Prostate gland (tissue), 2 donors: ENCODE measurements around the gene ADPRH. TPM values are rescaled to one million over a fixed set of nuclear protein-coding genes. Genes with fewer than 3 reads are reported as not detected.
"Not testable (repeated sequence)": the region's sequence is repeated elsewhere in the genome, so short reads cannot be mapped to it uniquely, and the experiment has no call there.

Experiments used
- DNase-seq: peaks from one replicate; pipeline ENCODE4 v3.0.0-alpha.2; 2019; ENCODE audit warnings: low spot score
- H3K27ac ChIP-seq, 2 donors: fragments of 200-600 bp; sonication (generic); 2 replicates each; pipeline ENCODE4 v1.5.1; 2017 to 2019
- H3K27me3 ChIP-seq: fragments of 200-600 bp; sonication (generic); replicated peaks from 2 replicates; pipeline ENCODE4 v1.5.1; 2019; ENCODE audit not compliant: insufficient read depth
- H3K36me3 ChIP-seq, 2 donors: fragments of 200-600 bp; sonication (generic); 1 replicate in 1 of 2; 2 replicates in 1 of 2; pipeline versions ENCODE4 v1.5.1 to v1.8.1; 2017 to 2019
- H3K4me1 ChIP-seq: fragments of 200-600 bp; sonication (generic); replicated peaks from 2 replicates; pipeline ENCODE4 v1.5.1; 2019
- H3K4me3 ChIP-seq, 2 donors: fragments of 200-600 bp; sonication (generic); 2 replicates each; pipeline ENCODE4 v1.5.1; 2017 to 2019
- H3K9me3 ChIP-seq: fragments of 200-600 bp; sonication (generic); 2 replicates; pipeline ENCODE4 v1.5.1; 2017
- POLR2A ChIP-seq: fragments of 450-650 bp; IDR thresholded peaks from one replicate; pipeline ENCODE4 v1.6.1; 2016; ENCODE audit warnings: antibody characterized with exemption, mild to moderate bottlenecking
- POLR2AphosphoS5 ChIP-seq: sonication (generic); formaldehyde crosslinking; IDR thresholded peaks from one replicate; pipeline ENCODE4 v1.6.1; 2017; ENCODE audit warnings: antibody characterized with exemption
- WGBS: methylation state at CpG from one replicate; pipeline ENCODE4 v1.1.5; 2018; 5-methylcytosine and 5-hydroxymethylcytosine counted together
- intact Hi-C: fragments of 100-400 bp; cut with DNase I; formaldehyde crosslinking; loops from one replicate; pipeline ENCODE4 v1.14.2; 2022
- total RNA-seq, 2 donors: library from RNA; depleted of rRNA; stranded (reverse); fragments of >200 nt; gene quantifications; one replicate each; pipeline ENCODE4 v1.1.0, GENCODE V29; 2016
- TF ChIP-seq, protein P1 (sequence below), 4 experiments: fragments of 200-600 bp in 2 of 4; fragments of 450-650 bp in 2 of 4; sonication (generic) in 2 of 4; IDR thresholded peaks; 1 replicate in 3 of 4; 2 replicates in 1 of 4; pipeline ENCODE4 v1.5.1; 2016 to 2019; ENCODE audit warnings: antibody characterized with exemption in 4 of 4, mild to moderate bottlenecking in 2 of 4, moderate library complexity in 2 of 4

Gene ADPRH
- total RNA-seq, 2 donors from 2014 or later, result 8.2 to 14.8 TPM

DNA sequence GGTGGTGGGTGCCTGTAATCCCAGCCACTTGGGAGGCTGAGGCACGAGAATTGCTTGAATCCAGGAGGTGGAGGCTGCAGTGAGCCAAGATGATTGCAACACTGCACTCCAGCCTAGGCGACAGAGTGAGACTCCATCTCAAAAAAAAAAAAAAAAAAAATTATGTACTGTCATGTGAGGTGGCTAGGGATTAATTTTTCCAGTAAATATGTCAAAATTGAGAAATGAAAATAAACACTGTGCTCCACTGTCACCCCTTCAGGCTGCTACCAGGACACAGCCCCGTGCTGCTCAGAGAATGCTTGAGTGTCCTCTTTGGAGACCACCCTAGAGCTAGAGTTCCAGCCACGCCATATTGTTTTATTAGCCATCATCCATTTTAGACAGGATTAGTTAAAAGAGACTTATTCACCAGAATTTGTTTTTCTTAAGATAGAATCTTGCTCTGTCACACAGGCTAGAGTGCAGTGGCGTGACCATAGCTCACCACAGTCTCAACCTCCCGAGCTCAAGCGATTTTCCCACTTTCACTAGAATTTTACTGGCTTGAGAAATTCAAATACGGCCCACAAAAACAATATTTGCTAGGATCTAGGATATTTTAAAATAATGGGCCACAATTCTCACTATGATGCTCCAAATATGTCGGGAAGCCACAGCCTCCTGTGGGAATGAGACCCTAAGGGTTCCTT is 20.5 kb upstream of the ADPRH start:
- TF ChIP-seq, protein P1, sequence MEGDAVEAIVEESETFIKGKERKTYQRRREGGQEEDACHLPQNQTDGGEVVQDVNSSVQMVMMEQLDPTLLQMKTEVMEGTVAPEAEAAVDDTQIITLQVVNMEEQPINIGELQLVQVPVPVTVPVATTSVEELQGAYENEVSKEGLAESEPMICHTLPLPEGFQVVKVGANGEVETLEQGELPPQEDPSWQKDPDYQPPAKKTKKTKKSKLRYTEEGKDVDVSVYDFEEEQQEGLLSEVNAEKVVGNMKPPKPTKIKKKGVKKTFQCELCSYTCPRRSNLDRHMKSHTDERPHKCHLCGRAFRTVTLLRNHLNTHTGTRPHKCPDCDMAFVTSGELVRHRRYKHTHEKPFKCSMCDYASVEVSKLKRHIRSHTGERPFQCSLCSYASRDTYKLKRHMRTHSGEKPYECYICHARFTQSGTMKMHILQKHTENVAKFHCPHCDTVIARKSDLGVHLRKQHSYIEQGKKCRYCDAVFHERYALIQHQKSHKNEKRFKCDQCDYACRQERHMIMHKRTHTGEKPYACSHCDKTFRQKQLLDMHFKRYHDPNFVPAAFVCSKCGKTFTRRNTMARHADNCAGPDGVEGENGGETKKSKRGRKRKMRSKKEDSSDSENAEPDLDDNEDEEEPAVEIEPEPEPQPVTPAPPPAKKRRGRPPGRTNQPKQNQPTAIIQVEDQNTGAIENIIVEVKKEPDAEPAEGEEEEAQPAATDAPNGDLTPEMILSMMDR (IDR thresholded peaks at IDR 0.05), result no peak
- TF ChIP-seq POLR2A, result no peak
- no peak for TF ChIP-seq POLR2AphosphoS5
- H3K4me1 ChIP-seq, result no peaks in the 10 kb centered on the region
- H3K36me3 ChIP-seq, result no peaks in the 10 kb centered on the region
- H3K9me3 ChIP-seq, result no peaks in the 10 kb centered on the region
- no peak overlapping the region for H3K27ac ChIP-seq
- H3K4me3 ChIP-seq, result no peak overlapping the region
- H3K27me3 ChIP-seq, result no peaks in the 10 kb centered on the region
- WGBS, result 95% methylated on average over 9 of the region's 9 CpGs
- no peak for DNase-seq
- intact Hi-C loops, result no loop called here

DNA sequence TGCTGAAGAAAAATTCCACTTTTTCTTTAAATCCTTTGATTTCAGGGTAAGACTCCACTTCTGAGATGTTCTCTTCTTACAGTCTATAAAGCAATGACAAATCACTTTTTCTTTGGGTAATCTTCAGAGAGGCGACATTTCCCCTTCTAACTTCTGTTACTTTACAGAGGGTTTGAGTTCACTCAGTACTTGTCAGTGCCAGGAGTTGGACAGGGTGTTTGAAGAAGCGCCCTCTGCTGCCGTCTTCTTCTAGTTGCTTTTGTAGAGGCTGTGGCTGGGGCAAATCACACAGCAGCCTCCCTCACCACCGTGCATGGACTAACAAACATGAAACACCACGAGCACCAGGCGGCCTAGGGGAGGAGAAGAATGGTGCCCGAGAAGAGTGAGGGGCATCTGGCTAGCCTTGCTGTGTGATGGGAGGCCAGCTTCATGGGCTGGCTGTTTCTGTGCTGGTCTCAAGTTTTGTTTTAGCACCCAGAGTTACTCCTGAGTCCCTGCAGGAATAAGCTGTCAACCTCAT is 19.8 kb upstream of the ADPRH start, which contains the start of gene CD80:
CD80 (minus strand) TSS at position 174 of the 523 bp plus-strand sequence. CDS start 1,886 bp downstream, outside the sequence.
- Histone ChIP-seq H3K4me3 (no peak within 1 kb of the TSS), H3K36me3 (no peaks in the 10 kb centered on the region), H3K27ac (no peak within 1 kb of the TSS), H3K27me3 (no peaks in the 10 kb centered on the region), H3K9me3 (no peaks in the 10 kb centered on the region), H3K4me1 (no peaks in the 10 kb centered on the region)
- intact Hi-C loops, result no loop called here
- TF ChIP-seq POLR2AphosphoS5, result no peak
- TF ChIP-seq, protein P1 (IDR thresholded peaks at IDR 0.05), result no peak
- WGBS, result 27% methylated on average over 7 of the region's 7 CpGs
- DNase-seq, result no peak

DNA sequence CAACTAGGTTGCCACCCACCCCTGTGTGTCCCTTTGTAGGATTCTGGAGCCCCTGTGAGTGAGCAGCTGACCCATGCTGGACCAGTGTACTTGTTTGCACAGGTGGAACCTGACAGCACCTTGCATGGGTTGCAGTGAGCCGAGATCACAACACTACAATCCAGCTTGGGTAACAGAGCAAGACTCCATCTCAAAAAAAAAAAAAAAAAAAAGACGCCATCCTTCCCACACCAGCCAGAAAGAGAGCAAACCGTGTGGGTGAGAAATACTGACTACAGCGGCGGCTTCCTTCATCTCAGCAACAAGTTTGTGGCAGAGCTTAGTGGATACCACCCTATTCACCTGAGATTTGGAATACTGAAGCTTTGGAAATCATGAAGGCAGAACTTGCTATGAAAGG is 19.1 kb upstream of the ADPRH start:
- Histone ChIP-seq H3K9me3 (no peaks in the 10 kb centered on the region), H3K4me3 (no peak overlapping the region), H3K4me1 (no peaks in the 10 kb centered on the region), H3K27me3 (no peaks in the 10 kb centered on the region), H3K36me3 (no peaks in the 10 kb centered on the region), H3K27ac (no peak overlapping the region)
- TF ChIP-seq POLR2AphosphoS5, result no peak
- DNase-seq, result no peak
- 88% methylated on average over 5 of the region's 5 CpGs for WGBS
- intact Hi-C loops, result no loop called here

DNA sequence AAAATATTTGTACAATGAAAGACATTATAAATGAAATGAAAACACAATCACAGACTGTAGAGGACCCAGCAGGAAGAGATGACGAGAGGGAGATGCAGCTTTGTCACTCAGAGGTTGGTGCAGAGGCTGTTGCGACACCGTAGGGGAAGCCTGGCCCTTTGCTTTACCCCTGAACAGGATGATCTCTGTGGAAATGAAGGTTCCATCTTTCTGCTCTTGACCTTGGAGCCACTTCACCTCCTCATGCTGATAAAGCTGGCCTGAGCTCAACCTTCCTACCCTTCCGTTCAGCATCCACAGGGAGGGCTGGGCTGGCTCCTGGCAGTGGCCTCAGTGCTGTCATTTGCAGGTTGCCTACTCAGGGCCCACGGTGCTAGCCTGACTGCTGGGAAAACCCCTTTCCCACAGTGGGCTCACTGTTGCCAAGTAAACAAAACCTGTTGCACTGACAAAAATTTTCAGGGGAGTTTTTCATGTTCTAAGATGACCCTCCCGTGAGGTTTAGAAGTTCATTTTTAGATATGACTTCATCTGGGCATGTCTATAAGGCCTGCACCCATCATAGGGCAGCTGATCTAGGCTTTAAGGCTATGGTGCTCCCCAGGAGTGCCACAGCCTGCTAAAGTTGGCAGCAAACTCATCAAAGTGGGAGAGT is 16.9 kb upstream of the ADPRH start:
- no peak overlapping the region for H3K27ac ChIP-seq
- no peak overlapping the region for H3K4me3 ChIP-seq
- H3K4me1 ChIP-seq, result no peaks in the 10 kb centered on the region
- H3K36me3 ChIP-seq, result no peaks in the 10 kb centered on the region
- intact Hi-C loops, result no loop called here
- TF ChIP-seq POLR2AphosphoS5 (no peak), POLR2A (no peak)
- TF ChIP-seq, protein P1 (IDR thresholded peaks at IDR 0.05), result no peak
- DNase-seq, result no peak
- no peaks in the 10 kb centered on the region for H3K9me3 ChIP-seq
- WGBS, result 59% methylated on average over 6 of the region's 6 CpGs
- H3K27me3 ChIP-seq, result no peaks in the 10 kb centered on the region

DNA sequence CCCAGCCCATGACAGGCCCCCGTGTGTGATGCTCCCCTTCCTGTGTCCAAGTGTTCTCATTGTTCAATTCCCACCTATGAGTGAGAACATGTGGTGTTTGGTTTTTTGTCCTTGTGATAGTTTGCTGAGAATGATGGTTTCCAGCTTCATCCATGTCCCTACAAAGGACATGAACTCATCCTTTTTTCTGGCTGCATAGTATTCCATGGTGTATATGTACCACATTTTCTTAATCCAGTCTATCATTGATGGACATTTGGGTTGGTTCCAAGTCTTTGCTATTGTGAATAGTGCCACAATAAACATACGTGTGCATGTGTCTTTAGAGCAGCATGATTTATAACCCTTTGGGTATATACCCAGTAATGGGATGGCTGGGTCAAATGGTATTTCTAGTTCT is 16.0 kb upstream of the ADPRH start:
- H3K27me3 ChIP-seq, H3K4me3 ChIP-seq, intact Hi-C loops, DNase-seq, H3K4me1 ChIP-seq, H3K27ac ChIP-seq, H3K9me3 ChIP-seq, H3K36me3 ChIP-seq: not testable (repeated sequence)
- 78% methylated on average over 2 of the region's 2 CpGs for WGBS
